ENCODE data around the gene SOX6.

DNA sequence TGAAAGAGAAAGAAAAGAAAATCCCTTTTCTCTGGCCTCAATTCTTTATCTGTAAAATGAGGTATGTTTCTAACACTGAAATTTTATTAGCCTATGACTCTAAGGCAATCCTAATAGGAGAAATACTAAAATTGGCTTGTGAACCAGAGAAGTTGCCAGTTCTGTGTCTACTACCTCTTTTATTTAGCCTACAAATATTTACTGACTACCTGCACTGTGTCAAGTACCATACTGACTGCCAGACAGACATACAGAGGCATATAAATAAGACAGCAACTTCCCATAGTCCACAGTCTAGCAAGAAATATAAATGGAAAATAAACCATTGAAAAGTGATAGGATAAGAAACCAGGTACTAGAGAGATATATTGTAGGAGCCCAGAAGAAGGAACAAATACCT is 2.4 kb upstream of the SOX6 start:
- TF ChIP-seq, protein P1, sequence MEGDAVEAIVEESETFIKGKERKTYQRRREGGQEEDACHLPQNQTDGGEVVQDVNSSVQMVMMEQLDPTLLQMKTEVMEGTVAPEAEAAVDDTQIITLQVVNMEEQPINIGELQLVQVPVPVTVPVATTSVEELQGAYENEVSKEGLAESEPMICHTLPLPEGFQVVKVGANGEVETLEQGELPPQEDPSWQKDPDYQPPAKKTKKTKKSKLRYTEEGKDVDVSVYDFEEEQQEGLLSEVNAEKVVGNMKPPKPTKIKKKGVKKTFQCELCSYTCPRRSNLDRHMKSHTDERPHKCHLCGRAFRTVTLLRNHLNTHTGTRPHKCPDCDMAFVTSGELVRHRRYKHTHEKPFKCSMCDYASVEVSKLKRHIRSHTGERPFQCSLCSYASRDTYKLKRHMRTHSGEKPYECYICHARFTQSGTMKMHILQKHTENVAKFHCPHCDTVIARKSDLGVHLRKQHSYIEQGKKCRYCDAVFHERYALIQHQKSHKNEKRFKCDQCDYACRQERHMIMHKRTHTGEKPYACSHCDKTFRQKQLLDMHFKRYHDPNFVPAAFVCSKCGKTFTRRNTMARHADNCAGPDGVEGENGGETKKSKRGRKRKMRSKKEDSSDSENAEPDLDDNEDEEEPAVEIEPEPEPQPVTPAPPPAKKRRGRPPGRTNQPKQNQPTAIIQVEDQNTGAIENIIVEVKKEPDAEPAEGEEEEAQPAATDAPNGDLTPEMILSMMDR (IDR thresholded peaks at IDR 0.05; ENCODE audit: insufficient read depth, low read depth, low read length), result no peak
- TF ChIP-seq EZH2 (IDR thresholded peaks at IDR 0.05; ENCODE audit: insufficient read depth, low read length), result no peak

Measured in astrocyte (in vitro differentiated cells and primary cell).